ENCODE results near the gene VGLL2.
"Not testable (repeated sequence)": the region's sequence is repeated elsewhere in the genome, so short reads cannot be mapped to it uniquely, and the experiment has no call there.

VGLL2 gene

GRCh38 chr6:117265410-117266256, at the start of gene VGLL2:
VGLL2 (plus strand) TSS chr6:117265558; CDS start chr6:117265764, 206 bp downstream.
- DNase-seq, result no peak

- DNase-seq, result no peak
Observed at GRCh38 chr6:117222861-117223260, 42.5 kb upstream of the VGLL2 start.

GRCh38 chr6:117226778-117227177, 38.6 kb upstream of the VGLL2 start:
- DNase-seq, result no peak

- no peak for DNase-seq
Observed at GRCh38 chr6:117227245-117227962, 38.0 kb upstream of the VGLL2 start.

- no peak for DNase-seq
Observed at GRCh38 chr6:117228202-117228601, 37.2 kb upstream of the VGLL2 start.

- no peak for DNase-seq
Observed at GRCh38 chr6:117229870-117230269, 35.5 kb upstream of the VGLL2 start.

GRCh38 chr6:117231466-117231865, 33.9 kb upstream of the VGLL2 start:
- no peak for DNase-seq

GRCh38 chr6:117232196-117232595, 33.2 kb upstream of the VGLL2 start:
- DNase-seq, result no peak

GRCh38 chr6:117233145-117233544, 32.2 kb upstream of the VGLL2 start:
- DNase-seq, result no peak

- no peak for DNase-seq
Observed at GRCh38 chr6:117237561-117237960, 27.8 kb upstream of the VGLL2 start.

- DNase-seq, result not testable (repeated sequence)
Observed at GRCh38 chr6:117244571-117244970, 20.8 kb upstream of the VGLL2 start.

GRCh38 chr6:117244979-117245378, 20.4 kb upstream of the VGLL2 start:
- DNase-seq, result peak; percentile 18

- DNase-seq, result no peak
Observed at GRCh38 chr6:117253785-117254184, 11.6 kb upstream of the VGLL2 start.

GRCh38 chr6:117262799-117263198, 2.6 kb upstream of the VGLL2 start:
- no peak for DNase-seq

- DNase-seq, result no peak
Observed at GRCh38 chr6:117263353-117263927, 1.9 kb upstream of the VGLL2 start.

GRCh38 chr6:117264369-117264691, 1.0 kb upstream of the VGLL2 start:
- DNase-seq, result no peak

GRCh38 chr6:117264692-117265409, 507 bp upstream of the VGLL2 start:
- DNase-seq, result no peak

- no peak for DNase-seq
Observed at GRCh38 chr6:117266257-117267053, 1.1 kb downstream of the VGLL2 start.

- DNase-seq, result no peak
Observed at GRCh38 chr6:117267054-117267347, 1.6 kb downstream of the VGLL2 start.

GRCh38 chr6:117267766-117268534, 2.6 kb downstream of the VGLL2 start:
- DNase-seq, result no peak

- DNase-seq, result no peak
Observed at GRCh38 chr6:117268924-117269323, 3.6 kb downstream of the VGLL2 start.

GRCh38 chr6:117269638-117270054, 4.3 kb downstream of the VGLL2 start:
- DNase-seq, result no peak

Measured in activated CD8-positive, alpha-beta memory T cell treated with anti-CD3 and anti-CD28 coated beads, Interleukin-2, amount 50 U/mL, for 4 hours (primary cell).